Right ventricle myocardium inferior (tissue), 1 donor: ENCODE measurements around the gene ZNF335. TPM values are rescaled to one million over a fixed set of nuclear protein-coding genes. Genes with fewer than 3 reads are reported as not detected.
"Not testable (repeated sequence)": the region's sequence is repeated elsewhere in the genome, so short reads cannot be mapped to it uniquely, and the experiment has no call there.

ENCODE experiments used
- ATAC-seq: fragments of 200-7000 bp; cut with Tn5 transposase; one replicate; pipeline ENCODE4 v1.9.1; 2020; ENCODE audit warnings: mild to moderate bottlenecking, moderate library complexity
- DNase-seq: peaks from one replicate; pipeline ENCODE4 v3.0.0; 2021; ENCODE audit errors: missing footprints
- intact Hi-C: fragments of 100-400 bp; cut with DNase I; formaldehyde crosslinking; loops from one replicate; pipeline ENCODE4 v1.11.0; 2022
- total RNA-seq: library from RNA; stranded (reverse); fragmentation: NEBNext Ultra II Directional; extraction: Animal tissue kit (Norgen Biotek cat#: 25700); gene quantifications from one replicate; pipeline ENCODE4 v1.2.1, GENCODE V29; 2021
- donor health status: DM: no; HTN: yes; CAD: no; lungs with severe emphysema.

ZNF335 gene
- total RNA-seq, 1 donor from 2014 or later = 9.7 TPM

- intact Hi-C loops = no loop called here
- DNase-seq = peak; percentile 45
- ATAC-seq = no peak
Measured at GRCh38 chr20:45945678-45946148, 26.3 kb downstream of the ZNF335 start.

- ATAC-seq (no peak), DNase-seq (no peak)
- intact Hi-C loops = no loop called here
Measured at GRCh38 chr20:45944965-45945677, 26.9 kb downstream of the ZNF335 start.

- no peak for ATAC-seq
- intact Hi-C loops = no loop called here
- DNase-seq = no peak
Measured at GRCh38 chr20:45944151-45944964, 27.6 kb downstream of the ZNF335 start.

GRCh38 chr20:45943613-45944012, 28.4 kb downstream of the ZNF335 start:
- no peak for DNase-seq
- intact Hi-C loops = no loop called here
- ATAC-seq = no peak

GRCh38 chr20:45940469-45940868, 31.5 kb downstream of the ZNF335 start:
- ATAC-seq = no peak

GRCh38 chr20:45940053-45940452, 31.9 kb downstream of the ZNF335 start:
- ATAC-seq (no peak), DNase-seq (no peak)
- intact Hi-C loops = no loop called here

More at GRCh38 chr20:45940469-45940868, 31.5 kb downstream of the ZNF335 start:
- DNase-seq = no peak
- intact Hi-C loops = no loop called here

- ATAC-seq = no peak
- intact Hi-C loops = no loop called here
- no peak for DNase-seq
Measured at GRCh38 chr20:45938727-45939438, 33.1 kb downstream of the ZNF335 start.

- no peak for DNase-seq
- no peak for ATAC-seq
- intact Hi-C loops = no loop called here
Measured at GRCh38 chr20:45937765-45938164, 34.2 kb downstream of the ZNF335 start.

- intact Hi-C loops = loop anchor here (1.0 to 2.0 kb wide), 4 partner anchors 25 to 101 kb away; partner anchors contain the start of gene ZNF335
- DNase-seq (no peak), ATAC-seq (peak; percentile 30)
Measured at GRCh38 chr20:45935416-45936046, 36.5 kb downstream of the ZNF335 start.

GRCh38 chr20:45934586-45935415, 37.2 kb downstream of the ZNF335 start, which contains the start of gene PCIF1:
PCIF1 (plus strand) TSS chr20:45934683; CDS start chr20:45939000, 4,317 bp downstream.
- ATAC-seq (peak; percentile 93), DNase-seq (peak; percentile 99)
- intact Hi-C loops = loop anchor here (1.0 to 2.0 kb wide), 4 partner anchors 24 to 100 kb away; partner anchors contain the start of gene ZNF335

GRCh38 chr20:45934046-45934585, 37.9 kb downstream of the ZNF335 start:
- intact Hi-C loops = loop anchor here (2.0 kb wide), 3 partner anchors 23 to 99 kb away; partner anchors contain the start of gene ZNF335
- ATAC-seq (peak; percentile 46), DNase-seq (peak; percentile 90)

GRCh38 chr20:45933266-45934045, 38.5 kb downstream of the ZNF335 start:
- peak; percentile 33 for ATAC-seq
- intact Hi-C loops = loop anchor here (2.0 kb wide), 3 partner anchors 23 to 99 kb away; partner anchors contain the start of gene ZNF335
- DNase-seq = peak; percentile 87

- DNase-seq, intact Hi-C loops, ATAC-seq: not testable (repeated sequence)
Measured at GRCh38 chr20:45931680-45932079, 40.3 kb downstream of the ZNF335 start.

- no peak for DNase-seq
- intact Hi-C loops = no loop called here
- no peak for ATAC-seq
Measured at GRCh38 chr20:45927071-45927878, 44.7 kb downstream of the ZNF335 start.

GRCh38 chr20:45926731-45927070, 45.3 kb downstream of the ZNF335 start:
- no peak for DNase-seq
- intact Hi-C loops = no loop called here
- no peak for ATAC-seq
